ENCODE results near the gene PLA2G6. TPM values are rescaled to one million over a fixed set of nuclear protein-coding genes. Genes with fewer than 3 reads are reported as not detected.

PLA2G6 gene
- total and polyA plus RNA-seq, 12 donors, result 6.0 to 35.1 (median 13.5) TPM

DNA sequence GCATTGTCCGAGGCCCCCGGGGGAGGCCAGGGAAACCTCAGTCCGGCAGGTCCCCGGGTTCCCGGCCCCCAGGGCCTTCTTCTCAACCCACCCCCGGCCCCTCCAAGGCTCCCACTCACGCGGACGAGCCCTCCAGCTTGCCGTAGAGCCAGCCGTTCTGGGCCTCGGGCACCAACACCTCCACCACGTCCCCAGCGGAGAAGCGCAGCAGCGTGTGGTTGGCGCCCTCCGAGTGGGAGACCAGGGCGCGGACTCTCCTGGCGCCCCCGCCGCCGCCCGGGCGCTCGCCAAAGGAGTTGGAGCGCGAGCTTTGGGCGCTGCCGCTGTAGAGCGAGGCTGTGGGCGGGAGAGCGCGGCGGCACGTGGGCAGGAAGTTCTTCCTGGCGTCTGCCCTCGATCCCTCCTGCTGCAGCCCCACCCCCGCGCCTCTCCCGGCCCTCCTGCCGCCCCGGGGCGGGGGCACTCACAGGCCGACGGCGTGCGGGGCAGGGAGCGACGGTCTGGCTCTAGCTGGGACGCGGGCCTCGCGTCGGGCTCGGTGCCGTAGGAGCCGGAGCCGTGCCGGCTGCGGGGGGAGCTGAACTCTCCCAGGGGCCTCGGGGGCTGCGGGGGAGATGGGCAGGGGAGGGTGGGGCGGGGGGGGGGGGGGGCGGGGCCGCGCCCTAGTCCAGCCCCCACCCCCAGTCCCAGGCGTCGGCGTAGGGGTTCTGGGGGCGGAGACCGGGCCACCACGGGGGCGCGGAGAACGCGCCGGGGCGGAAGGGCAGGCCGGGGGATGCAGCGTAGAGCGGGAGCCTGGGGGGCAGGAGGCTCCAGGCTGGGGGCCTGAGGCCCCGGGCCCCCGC is 92.8 kb downstream of the PLA2G6 start:
- 17 to 29% methylated on average over 59 to 84 of the region's 85 CpGs for WGBS, 2 donors
- H3K36me3 ChIP-seq, result no peaks in the 10 kb centered on the region
- no peak overlapping the region for H3K27ac ChIP-seq
- peaks cover 0 to 8% (median 7%) of the 10 kb centered on the region in 9 donors for H3K4me1 ChIP-seq
- TF ChIP-seq, protein P1, sequence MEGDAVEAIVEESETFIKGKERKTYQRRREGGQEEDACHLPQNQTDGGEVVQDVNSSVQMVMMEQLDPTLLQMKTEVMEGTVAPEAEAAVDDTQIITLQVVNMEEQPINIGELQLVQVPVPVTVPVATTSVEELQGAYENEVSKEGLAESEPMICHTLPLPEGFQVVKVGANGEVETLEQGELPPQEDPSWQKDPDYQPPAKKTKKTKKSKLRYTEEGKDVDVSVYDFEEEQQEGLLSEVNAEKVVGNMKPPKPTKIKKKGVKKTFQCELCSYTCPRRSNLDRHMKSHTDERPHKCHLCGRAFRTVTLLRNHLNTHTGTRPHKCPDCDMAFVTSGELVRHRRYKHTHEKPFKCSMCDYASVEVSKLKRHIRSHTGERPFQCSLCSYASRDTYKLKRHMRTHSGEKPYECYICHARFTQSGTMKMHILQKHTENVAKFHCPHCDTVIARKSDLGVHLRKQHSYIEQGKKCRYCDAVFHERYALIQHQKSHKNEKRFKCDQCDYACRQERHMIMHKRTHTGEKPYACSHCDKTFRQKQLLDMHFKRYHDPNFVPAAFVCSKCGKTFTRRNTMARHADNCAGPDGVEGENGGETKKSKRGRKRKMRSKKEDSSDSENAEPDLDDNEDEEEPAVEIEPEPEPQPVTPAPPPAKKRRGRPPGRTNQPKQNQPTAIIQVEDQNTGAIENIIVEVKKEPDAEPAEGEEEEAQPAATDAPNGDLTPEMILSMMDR (IDR thresholded peaks at IDR 0.05), result no peak
- peak in 7 of 8 donors; percentile 9 to 55 (median 21) for ATAC-seq
- no peak for DNase-seq
- intact Hi-C loops (cut with DNase I), result no loop called here
- peak overlapping the region in 9 of 10 donors; percentile 19 to 41 (median 34) for H3K4me3 ChIP-seq
- peaks cover 0 to 28% (median 17%) of the 10 kb centered on the region in 7 donors for H3K27me3 ChIP-seq
- H3K9me3 ChIP-seq, result no peaks in the 10 kb centered on the region

DNA sequence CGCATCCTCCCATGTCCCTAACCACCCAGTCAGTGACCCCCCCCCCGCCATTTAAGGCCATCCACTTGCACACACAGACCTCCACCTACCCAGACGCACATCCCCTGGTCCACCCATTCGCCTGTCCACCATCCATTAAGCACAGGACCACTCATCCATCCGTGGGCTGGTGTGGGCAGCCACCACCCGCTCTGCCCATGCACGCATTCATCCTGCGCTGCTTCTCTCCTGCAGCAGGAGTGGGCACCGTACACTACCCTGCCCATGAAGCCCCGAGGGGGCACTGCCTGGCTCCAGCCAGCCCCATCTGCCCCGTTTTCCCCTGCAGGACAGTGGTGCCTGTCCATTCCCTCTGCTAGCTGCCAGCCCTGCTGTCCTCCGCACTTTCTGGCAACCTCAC is 93.8 kb downstream of the PLA2G6 start:
- 95% methylated on average over 12 of the region's 12 CpGs for WGBS, 2 donors
- TF ChIP-seq, protein P1 (IDR thresholded peaks at IDR 0.05), result no peak
- Histone ChIP-seq H3K4me1 (peaks cover 0 to 9% (median 7%) of the 10 kb centered on the region in 9 donors), H3K4me3 (no peak overlapping the region), H3K27ac (no peak overlapping the region), H3K36me3 (no peaks in the 10 kb centered on the region), H3K9me3 (no peaks in the 10 kb centered on the region), H3K27me3 (peaks cover 0 to 38% (median 18%) of the 10 kb centered on the region in 7 donors)
- DNase-seq, result no peak
- no peak for ATAC-seq
- intact Hi-C loops (cut with DNase I), result no loop called here

DNA sequence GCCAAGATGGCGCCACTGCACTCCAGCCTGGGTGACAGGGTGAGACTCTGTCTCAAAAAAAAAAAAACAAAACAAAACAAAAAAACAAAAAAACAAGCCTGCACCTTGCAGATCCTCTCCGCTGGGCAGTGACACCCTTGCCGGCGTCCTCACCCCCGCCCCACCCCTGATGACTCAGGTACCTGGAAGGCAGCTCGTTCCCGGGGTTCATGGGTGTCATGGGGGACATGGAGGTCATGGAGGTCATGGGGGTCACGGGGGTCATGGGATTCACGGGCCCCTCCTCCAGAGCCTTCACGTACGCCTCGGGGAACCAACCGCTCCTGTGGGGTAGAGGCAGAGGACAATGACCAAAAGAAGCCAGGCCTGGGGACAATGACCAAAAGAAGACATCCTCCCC is 94.7 kb downstream of the PLA2G6 start:
- no peak overlapping the region for H3K27ac ChIP-seq
- peaks cover 1 to 18% (median 15%) of the 10 kb centered on the region in 9 donors for H3K4me1 ChIP-seq
- no peak for ATAC-seq
- H3K36me3 ChIP-seq, result no peaks in the 10 kb centered on the region
- TF ChIP-seq, protein P1 (IDR thresholded peaks at IDR 0.05), result no peak
- WGBS, 2 donors, result 90 to 94% methylated on average over 13 of the region's 13 CpGs
- intact Hi-C loops (cut with DNase I), result no loop called here
- no peak for DNase-seq
- H3K9me3 ChIP-seq, result no peaks in the 10 kb centered on the region
- peaks cover 0 to 47% (median 28%) of the 10 kb centered on the region in 7 donors for H3K27me3 ChIP-seq
- no peak overlapping the region for H3K4me3 ChIP-seq

DNA sequence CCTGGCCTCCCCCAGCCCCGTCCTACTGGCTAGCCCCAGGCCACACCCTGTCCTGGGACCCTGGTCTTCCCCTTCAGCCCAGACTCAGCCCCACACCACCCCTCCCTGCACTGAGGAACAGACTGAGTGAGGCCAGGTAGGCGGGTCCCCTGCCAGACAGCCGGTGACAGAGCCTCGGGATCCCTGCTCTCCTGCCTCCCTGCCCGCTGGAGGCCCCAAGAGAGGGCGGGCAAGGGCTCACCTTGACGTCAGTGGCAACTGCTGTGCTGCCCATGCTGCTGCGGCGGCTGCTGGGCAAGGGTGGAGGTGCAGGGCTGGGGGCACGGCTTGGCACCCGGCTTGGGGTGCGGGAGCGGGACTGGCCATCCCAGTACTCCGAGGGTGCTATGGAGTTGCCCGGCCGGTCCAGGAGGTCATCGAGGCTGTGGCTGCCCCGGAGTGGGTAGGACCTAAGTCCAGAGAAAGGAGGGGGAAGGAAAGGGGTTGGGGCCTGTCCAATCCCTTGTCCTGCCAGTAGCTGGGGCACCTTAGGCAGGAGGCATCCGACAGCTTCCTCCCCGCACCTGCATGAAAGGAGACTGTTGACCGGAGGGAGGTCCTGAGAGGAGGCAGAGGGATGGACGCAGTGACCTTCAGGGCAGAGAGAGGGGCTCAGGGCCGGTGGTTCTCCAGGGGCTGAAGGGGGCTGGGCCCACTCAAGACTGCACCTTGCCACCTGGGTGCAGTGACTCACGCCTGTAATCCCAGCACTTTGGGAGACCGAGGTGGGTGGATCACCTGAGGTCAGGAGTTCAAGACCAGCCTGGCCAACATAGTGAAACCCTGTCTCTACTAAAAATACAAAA is 95.4 kb downstream of the PLA2G6 start:
- Histone ChIP-seq H3K27ac (no peak overlapping the region), H3K4me1 (peaks cover 6 to 24% (median 21%) of the 10 kb centered on the region in 9 donors), H3K9me3 (no peaks in the 10 kb centered on the region), H3K36me3 (no peaks in the 10 kb centered on the region), H3K27me3 (peaks cover 0 to 54% (median 33%) of the 10 kb centered on the region in 7 donors), H3K4me3 (no peak overlapping the region)
- TF ChIP-seq, protein P1 (IDR thresholded peaks at IDR 0.05), result no peak
- no peak for ATAC-seq
- DNase-seq, result no peak
- intact Hi-C loops (cut with DNase I), result no loop called here
- 91 to 93% methylated on average over 22 to 25 of the region's 25 CpGs for WGBS, 2 donors
